Transverse colon (tissue), 4 donors: ENCODE measurements around the gene DLG2. TPM values are rescaled to one million over a fixed set of nuclear protein-coding genes. Genes with fewer than 3 reads are reported as not detected.

Experiments used
- DNase-seq: peaks from one replicate; pipeline ENCODE4 v3.0.0-alpha.2; 2019
- H3K27ac ChIP-seq, 4 donors: fragments of 200-600 bp; sonication (generic); 2 replicates each; pipeline ENCODE4 v1.5.1; 2016 to 2018; ENCODE audit warnings: inconsistent platforms in 4 of 4
- H3K27me3 ChIP-seq: fragments of 200-600 bp; sonication (generic); 2 replicates; pipeline ENCODE4 v1.5.1; 2017; ENCODE audit warnings: inconsistent platforms
- H3K36me3 ChIP-seq, 4 donors: fragments of 200-600 bp; sonication (generic); 2 replicates each; pipeline ENCODE4 v1.5.1; 2017 to 2019; ENCODE audit warnings: inconsistent platforms in 4 of 4
- H3K4me1 ChIP-seq, 4 donors: fragments of 200-600 bp; sonication (generic); 2 replicates each; pipeline ENCODE4 v1.5.1; 2017 to 2020; ENCODE audit warnings: inconsistent platforms in 4 of 4
- H3K4me3 ChIP-seq, 4 donors: fragments of 200-600 bp; sonication (generic); 1 replicate in 1 of 4; 2 replicates in 3 of 4; pipeline versions ENCODE4 v1.5.1 to v1.6.1; 2017 to 2019; ENCODE audit warnings: inconsistent platforms in 4 of 4
- H3K9me3 ChIP-seq, 2 donors: fragments of 200-600 bp; sonication (generic); 2 replicates each; pipeline ENCODE4 v1.5.1; 2017 to 2019; ENCODE audit warnings: inconsistent platforms in 2 of 2
- EP300 ChIP-seq: sonication (generic); formaldehyde crosslinking; IDR thresholded peaks from one replicate; pipeline ENCODE4 v1.6.1; 2017; ENCODE audit warnings: antibody characterized with exemption, low read depth
- POLR2A ChIP-seq: fragments of 450-650 bp; IDR thresholded peaks from one replicate; pipeline ENCODE4 v1.6.1; 2016; ENCODE audit warnings: antibody characterized with exemption, mild to moderate bottlenecking, moderate library complexity
- POLR2AphosphoS5 ChIP-seq, 3 donors: sonication (generic); formaldehyde crosslinking; IDR thresholded peaks; one replicate each; pipeline ENCODE4 v1.6.1; 2016; ENCODE audit warnings: antibody characterized with exemption in 3 of 3
- WGBS, 2 donors: methylation state at CpG; one replicate each; pipeline ENCODE4 v1.1.5; 2018; ENCODE audit warnings: low coverage in 1 of 2; 5-methylcytosine and 5-hydroxymethylcytosine counted together
- in situ Hi-C, 4 donors: fragments of 200-750 bp; cut with MboI; loops; one replicate each; pipeline versions ENCODE4 v1.15.0 to v1.15.1; 2017; ENCODE audit warnings: low sequenced_read_pairs in 3 of 4, low pct_ligation_motif_present in 1 of 4, low pct_unique_long_range_greater_than_20kb in 1 of 4
- intact Hi-C: fragments of 100-400 bp; cut with DNase I; formaldehyde crosslinking; loops from one replicate; pipeline ENCODE4 v1.15.1; 2023; ENCODE audit warnings: low total_unique reads
- total RNA-seq, 4 donors: library from RNA; depleted of rRNA; stranded (reverse); fragments of >200 nt; gene quantifications; one replicate each; pipeline ENCODE4 v1.1.0, GENCODE V29; 2016
- TF ChIP-seq, protein P1 (sequence below), 5 experiments: fragments of 200-600 bp in 3 of 5; fragments of 450-650 bp in 2 of 5; sonication (generic) in 3 of 5; IDR thresholded peaks; 1 replicate in 2 of 5; 2 replicates in 3 of 5; pipeline ENCODE4 v1.5.1; 2016 to 2017; ENCODE audit warnings: antibody characterized with exemption in 5 of 5, inconsistent platforms in 3 of 5, mild to moderate bottlenecking in 2 of 5, moderate library complexity in 1 of 5

Gene DLG2
- total RNA-seq, 4 donors from 2014 or later, result 1.9 to 28.3 (median 3.7) TPM

DNA sequence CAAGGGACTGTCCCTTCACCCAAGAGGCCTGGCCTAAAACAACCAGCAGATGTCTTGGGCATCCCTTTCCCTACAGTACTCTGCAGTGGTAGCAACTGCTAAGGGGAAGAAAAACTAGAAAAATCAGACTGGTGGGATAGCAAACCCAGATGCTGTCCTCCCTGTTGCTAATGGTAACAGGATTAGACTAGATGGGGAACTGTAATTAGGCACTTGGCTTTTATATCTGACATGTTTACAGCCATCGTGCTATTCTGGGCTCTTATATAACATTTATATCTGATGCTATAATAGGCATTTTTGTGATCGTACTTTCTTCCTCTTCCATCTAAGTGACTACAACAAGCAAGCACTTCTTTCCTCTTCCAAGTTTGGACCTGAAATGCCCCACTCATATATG is 316.7 kb downstream of the DLG2 start:
- Histone ChIP-seq H3K36me3 (no peaks in the 10 kb centered on the region), H3K4me1 (no peaks in the 10 kb centered on the region), H3K9me3 (no peaks in the 10 kb centered on the region), H3K4me3 (no peak overlapping the region), H3K27ac (no peak overlapping the region), H3K27me3 (no peaks in the 10 kb centered on the region)
- intact Hi-C loops, result no loop called here
- DNase-seq, result no peak
- WGBS, 2 donors, result 53 to 55% methylated on average over 2 of the region's 2 CpGs
- TF ChIP-seq POLR2A (no peak), POLR2AphosphoS5 (IDR thresholded peaks at IDR 0.05) (no peak), EP300 (no peak)
- TF ChIP-seq, protein P1, sequence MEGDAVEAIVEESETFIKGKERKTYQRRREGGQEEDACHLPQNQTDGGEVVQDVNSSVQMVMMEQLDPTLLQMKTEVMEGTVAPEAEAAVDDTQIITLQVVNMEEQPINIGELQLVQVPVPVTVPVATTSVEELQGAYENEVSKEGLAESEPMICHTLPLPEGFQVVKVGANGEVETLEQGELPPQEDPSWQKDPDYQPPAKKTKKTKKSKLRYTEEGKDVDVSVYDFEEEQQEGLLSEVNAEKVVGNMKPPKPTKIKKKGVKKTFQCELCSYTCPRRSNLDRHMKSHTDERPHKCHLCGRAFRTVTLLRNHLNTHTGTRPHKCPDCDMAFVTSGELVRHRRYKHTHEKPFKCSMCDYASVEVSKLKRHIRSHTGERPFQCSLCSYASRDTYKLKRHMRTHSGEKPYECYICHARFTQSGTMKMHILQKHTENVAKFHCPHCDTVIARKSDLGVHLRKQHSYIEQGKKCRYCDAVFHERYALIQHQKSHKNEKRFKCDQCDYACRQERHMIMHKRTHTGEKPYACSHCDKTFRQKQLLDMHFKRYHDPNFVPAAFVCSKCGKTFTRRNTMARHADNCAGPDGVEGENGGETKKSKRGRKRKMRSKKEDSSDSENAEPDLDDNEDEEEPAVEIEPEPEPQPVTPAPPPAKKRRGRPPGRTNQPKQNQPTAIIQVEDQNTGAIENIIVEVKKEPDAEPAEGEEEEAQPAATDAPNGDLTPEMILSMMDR (IDR thresholded peaks at IDR 0.05), result no peak
- in situ Hi-C loops, result no loop called here

DNA sequence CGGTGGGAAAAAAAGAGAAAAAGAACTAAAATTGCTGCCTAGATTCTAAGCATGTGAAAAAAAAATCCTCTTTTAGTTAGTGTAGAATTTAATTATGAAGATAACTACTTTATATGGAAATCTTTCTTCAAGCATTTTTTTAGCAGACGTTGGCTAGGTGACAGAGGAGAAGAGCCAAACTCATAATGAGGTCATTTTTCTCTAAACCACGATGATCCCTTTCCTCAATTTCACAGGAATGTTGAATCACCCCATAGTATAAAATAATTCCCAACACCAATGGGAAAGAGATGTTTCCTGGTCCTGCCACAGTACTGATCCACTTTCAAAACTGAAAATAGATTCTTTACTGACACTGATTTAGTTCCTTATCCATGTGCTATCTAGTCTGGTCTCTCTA is 319.8 kb downstream of the DLG2 start:
- Histone ChIP-seq H3K4me1 (no peaks in the 10 kb centered on the region), H3K4me3 (no peak overlapping the region), H3K27me3 (no peaks in the 10 kb centered on the region), H3K27ac (no peak overlapping the region), H3K36me3 (no peaks in the 10 kb centered on the region), H3K9me3 (no peaks in the 10 kb centered on the region)
- TF ChIP-seq, protein P1 (IDR thresholded peaks at IDR 0.05), result no peak
- no peak for TF ChIP-seq POLR2A
- no peak for TF ChIP-seq EP300
- TF ChIP-seq POLR2AphosphoS5 (IDR thresholded peaks at IDR 0.05), result no peak
- WGBS, 2 donors, result 55 to 71% methylated on average over 3 of the region's 3 CpGs
- in situ Hi-C loops, result no loop called here
- intact Hi-C loops, result no loop called here
- no peak for DNase-seq

DNA sequence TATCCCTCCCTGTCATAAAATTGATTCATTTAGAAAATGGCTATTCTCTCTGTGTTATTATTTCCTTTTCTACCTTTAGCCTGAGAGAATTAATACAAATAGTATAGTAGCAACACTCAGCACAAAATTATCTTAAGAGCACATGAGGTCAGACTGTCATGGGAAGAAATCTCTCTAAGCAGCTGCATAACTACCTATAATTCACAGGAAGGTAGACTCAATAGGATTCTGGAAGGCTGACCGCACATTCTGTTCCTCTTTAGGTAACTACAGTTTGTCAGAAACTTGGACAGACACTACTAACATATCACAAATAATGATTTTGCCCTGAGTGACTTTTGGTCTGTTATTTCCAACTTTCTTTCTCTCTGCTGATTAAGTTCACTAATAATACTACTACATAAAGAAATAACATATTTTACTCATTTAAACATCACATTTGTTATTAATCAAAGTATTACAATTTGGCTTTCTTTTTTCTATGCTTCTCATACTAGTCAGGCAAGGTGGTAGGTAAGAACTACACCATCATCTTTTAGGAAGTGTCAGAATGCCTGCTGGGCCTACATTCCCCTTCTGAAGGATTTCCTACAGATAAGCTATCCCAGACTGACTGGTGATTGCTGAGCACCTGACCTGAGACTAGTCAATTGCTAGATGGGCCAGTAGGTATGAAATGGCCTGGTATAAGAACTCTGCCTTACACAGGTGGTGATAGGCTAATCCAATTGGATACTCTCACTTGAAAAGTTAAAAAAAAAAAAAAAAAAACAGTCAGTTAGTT is 325.1 kb downstream of the DLG2 start:
- TF ChIP-seq EP300 (no peak), POLR2A (no peak), POLR2AphosphoS5 (IDR thresholded peaks at IDR 0.05) (no peak)
- TF ChIP-seq, protein P1 (IDR thresholded peaks at IDR 0.05), result no peak
- no peaks in the 10 kb centered on the region for H3K36me3 ChIP-seq
- H3K4me1 ChIP-seq, result peaks cover 0 to 7% (median 2%) of the 10 kb centered on the region in 4 donors
- 83 to 90% methylated on average over 1 of the region's 1 CpG for WGBS, 2 donors
- H3K4me3 ChIP-seq, result no peak overlapping the region
- no peak for DNase-seq
- intact Hi-C loops, result no loop called here
- H3K27ac ChIP-seq, result no peak overlapping the region
- H3K27me3 ChIP-seq, result no peaks in the 10 kb centered on the region
- in situ Hi-C loops, result no loop called here
- H3K9me3 ChIP-seq, result no peaks in the 10 kb centered on the region

DNA sequence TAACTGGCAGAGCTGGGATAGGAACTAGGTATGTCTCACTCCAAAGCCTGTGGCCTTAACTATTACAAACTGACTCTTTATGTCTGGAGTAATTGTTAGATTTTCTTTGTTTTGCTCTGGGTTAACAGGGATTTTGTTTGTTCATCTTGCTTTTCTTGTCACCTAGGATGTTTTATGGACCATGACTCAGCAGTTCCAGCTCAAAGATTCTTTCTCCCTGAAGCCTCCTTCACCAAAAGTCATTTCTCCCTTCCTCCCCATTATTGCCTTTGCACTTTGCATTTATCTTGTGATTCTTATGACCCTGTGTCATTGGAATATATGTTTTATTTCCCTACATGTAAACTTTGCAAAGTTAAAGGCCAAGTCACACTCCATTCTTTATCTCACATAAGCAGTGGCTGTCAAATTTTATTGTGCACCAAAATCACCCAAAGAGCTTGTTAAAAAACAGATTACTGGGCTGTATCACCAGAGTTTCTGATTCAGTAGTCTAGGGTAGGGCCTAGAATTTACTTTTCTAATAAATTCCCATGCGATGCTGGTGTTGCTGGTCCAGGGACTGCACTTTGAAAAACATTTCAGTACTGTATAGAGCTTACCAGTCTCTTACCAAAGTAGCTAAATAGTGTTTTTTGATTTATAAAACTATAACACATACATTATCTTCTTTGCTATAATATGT is 327.7 kb downstream of the DLG2 start:
- H3K36me3 ChIP-seq, result no peaks in the 10 kb centered on the region
- WGBS, 2 donors, result 35 to 40% methylated on average over 1 of the region's 1 CpG
- H3K27ac ChIP-seq, result no peak overlapping the region
- DNase-seq, result no peak
- intact Hi-C loops (no loop called here), in situ Hi-C loops (no loop called here)
- H3K4me3 ChIP-seq, result no peak overlapping the region
- no peaks in the 10 kb centered on the region for H3K27me3 ChIP-seq
- peaks cover 0 to 7% (median 2%) of the 10 kb centered on the region in 4 donors for H3K4me1 ChIP-seq
- H3K9me3 ChIP-seq, result no peaks in the 10 kb centered on the region
- TF ChIP-seq EP300 (no peak), POLR2AphosphoS5 (IDR thresholded peaks at IDR 0.05) (no peak)
- TF ChIP-seq, protein P1 (IDR thresholded peaks at IDR 0.05), result no peak
